GM18520 (cell line): ENCODE results near the gene GAS7.
"Not testable (repeated sequence)": the region's sequence is repeated elsewhere in the genome, so short reads cannot be mapped to it uniquely, and the experiment has no call there.

Experiments used
- ATAC-seq: cut with Tn5 transposase; IDR thresholded peaks from one replicate; pipeline ENCODE4 v1.9.1; 2021; ENCODE audit not compliant: unreplicated experiment

GAS7 gene

DNA sequence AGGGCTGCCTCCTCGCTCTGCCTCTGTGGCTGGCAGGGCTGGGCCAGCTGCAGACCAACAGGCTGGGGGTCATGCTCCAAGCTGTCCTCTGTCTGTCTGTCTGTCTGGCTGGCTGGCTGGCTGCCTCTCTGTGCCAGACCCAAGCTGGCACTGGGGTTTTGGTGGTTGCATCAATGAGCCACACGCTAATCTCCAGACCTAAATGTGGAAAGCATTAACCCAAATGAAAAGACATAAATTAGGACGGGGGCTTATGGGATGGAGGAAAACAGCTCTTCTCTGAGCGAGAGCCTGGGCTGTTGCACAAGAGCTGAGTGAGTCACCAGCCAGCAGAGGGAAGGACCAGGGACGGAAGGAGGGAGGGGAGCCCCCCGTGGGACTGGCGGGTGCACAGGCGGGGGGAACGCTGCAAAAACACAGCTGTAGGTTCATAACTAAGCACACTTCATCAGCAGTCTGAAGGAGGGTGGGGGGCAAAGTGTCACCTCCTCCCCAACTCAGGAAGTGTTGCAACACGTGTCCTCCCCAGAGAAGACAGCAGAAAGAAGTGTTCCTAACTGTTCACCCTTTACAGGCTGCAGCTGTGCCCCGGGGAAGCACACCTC is 83.4 kb downstream of the GAS7 start:
- ATAC-seq: no peak

GRCh38 chr17:10112962-10113361 is 85.4 kb downstream of the GAS7 start:
- ATAC-seq: no peak

DNA sequence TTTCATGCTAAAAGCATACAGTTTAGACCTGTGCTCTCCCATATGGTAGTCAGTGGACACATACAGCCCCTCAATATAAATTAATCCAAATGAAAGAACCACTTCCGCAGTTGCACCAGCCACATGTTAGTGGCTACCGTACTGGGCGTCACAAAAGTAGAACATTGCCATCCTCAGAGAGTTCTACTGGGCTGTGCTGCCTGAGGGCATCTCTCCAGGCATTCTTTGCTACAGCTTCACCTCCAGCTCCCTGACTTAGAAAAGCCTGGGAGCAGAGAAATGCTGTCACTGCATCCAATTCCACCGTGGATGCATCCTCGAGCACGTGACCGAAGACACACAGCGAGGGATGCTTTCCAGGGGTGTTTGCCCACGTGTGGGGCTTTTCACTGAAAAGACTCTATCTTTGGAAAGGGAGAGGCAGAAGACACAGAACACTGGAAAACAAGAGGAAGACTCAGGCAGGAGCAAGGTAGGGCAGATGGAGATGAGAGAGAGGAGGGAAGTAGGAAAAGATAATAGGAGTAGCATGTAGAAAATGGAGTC is 86.4 kb downstream of the GAS7 start:
- no peak for ATAC-seq

DNA sequence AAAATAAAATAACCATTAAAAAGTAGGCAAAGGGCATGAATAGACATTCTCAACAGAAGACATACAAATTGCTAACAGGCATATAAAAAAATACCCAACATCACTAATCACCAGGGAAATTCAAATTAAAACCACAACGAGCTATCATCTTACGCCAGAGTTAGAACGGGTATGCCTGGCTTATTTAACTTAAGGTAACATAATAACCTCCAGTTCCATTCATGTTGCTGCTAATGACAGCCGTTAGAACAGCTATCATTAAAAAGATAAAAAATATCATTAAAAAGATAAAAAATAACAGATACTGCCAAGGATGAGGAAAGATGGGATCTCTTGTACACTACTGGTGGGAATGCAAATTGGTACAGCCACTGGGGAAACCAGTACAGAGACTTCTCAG is 89.3 kb downstream of the GAS7 start:
- ATAC-seq: no peak

DNA sequence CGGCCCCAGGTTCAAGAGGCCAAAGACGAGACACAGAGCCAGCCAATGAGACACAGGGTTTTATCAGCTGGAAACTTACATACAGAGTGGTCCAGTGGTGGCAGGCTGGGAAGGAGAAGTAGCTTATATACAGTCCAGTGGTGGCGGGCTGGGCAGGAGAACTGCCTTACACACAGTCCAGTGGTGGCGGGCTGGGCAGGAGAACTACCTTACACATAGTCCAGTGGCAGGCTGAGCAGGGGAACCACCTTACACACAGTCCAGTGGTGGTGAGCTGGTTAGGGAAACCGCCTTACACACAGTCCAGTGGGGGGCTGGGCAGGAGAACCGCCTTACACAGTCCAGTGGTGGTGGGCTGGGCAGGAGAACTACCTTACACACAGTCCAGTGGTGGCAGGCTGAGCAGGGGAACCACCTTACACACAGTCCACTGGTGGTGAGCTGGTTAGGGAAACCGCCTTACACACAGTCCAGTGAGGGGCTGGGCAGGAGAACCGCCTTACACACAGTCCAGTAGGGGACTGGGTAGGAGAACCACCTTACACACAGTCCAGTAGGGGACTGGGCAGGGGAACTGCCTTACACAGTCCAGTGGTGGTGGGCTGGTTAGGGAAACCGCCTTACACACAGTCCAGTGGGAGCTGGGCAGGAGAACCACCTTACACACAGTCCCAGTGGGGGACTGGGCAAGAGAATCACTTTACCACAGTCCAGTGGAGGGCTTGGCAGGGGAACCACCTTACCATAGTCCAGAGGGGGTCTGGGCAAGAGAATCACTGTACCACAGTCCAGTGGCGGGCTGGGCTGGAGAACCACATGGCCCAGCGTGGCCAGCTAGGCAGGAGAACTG is 90.9 kb downstream of the GAS7 start:
- ATAC-seq: no peak

DNA sequence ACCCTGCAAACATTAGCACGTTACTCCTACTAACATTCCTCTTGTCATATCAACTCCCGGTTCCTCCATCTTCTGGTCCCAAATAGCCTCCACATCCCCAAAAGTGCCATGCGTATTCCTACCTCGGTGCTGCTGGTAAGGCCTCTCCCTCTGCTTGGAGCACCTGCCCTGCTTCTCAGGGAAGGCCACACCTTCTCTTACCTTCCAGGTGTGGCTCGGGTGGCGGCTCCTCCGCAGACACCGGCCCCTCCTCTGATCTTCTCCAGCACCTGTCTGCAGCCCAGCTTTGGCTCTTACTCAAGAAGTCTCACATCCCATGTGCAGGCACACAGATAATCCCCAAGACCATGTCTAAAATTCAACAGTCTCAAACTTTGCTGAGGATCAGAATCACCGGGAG is 92.3 kb downstream of the GAS7 start:
- no peak for ATAC-seq

GRCh38 chr17:10105513-10106001 is 92.8 kb downstream of the GAS7 start:
- no peak for ATAC-seq

DNA sequence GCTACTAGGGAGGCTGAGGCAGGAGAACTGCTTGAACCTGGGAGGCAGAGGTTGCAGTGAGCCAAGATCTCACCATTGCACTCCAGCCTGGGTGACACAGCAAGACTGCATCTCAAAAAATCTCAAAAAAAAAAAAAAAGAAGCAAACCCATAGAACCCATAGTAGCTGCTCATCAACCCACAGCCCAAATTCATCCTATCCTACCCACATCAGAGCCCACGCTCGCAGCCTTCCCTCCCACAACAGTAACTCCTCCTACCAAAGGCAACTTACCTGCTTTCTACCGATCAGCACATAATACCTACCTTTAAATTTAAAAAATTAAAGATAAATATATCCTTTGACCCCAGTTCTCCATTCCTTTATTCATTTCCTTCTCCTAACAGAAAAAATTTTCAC is 94.7 kb downstream of the GAS7 start:
- ATAC-seq: no peak

- ATAC-seq: no peak
These were observed 95.6 kb downstream of the GAS7 start for GRCh38 chr17:10102817-10103216.

- ATAC-seq: no peak
These were observed 99.3 kb downstream of the GAS7 start for GRCh38 chr17:10099051-10099571.

GRCh38 chr17:10096596-10096995 is 101.8 kb downstream of the GAS7 start:
- ATAC-seq: no peak

DNA sequence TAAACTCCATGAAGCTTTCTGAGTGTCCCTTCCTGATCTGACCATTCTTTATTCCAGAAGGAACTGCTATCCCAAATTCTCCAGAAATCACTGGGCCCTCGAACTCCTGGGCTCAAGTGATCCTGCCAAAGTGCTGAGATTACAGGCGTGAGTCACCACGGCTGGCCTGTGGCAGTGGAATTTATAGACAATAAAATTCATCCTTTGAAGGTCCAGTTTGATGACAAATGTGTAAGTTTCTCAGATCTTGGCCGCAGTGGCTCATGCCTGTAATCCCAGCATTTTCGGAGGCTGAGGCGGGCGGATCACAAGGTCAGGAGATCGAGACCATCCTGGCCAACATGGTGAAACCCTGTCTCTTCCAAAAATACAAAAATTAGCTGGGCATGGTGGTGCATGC is 103.1 kb downstream of the GAS7 start:
- ATAC-seq: not testable (repeated sequence)

DNA sequence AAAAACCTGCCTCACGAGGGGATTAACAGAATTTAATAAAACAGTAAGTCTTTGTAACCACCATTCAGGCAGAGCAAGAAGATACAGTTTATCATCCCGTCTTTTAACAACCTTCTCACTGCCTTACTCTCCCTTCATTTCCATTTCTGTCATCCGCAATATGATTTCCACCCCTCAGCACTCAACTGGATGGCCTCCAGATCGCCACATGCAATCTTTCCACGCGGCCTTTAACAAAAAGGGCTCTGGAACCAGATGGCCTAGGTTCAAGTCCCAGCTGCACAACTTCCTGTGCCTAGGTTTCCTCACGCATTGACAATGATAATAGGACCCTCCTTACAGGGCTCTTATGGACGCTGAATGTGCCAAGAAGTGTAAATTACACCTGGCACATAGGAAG is 103.6 kb downstream of the GAS7 start:
- no peak for ATAC-seq

DNA sequence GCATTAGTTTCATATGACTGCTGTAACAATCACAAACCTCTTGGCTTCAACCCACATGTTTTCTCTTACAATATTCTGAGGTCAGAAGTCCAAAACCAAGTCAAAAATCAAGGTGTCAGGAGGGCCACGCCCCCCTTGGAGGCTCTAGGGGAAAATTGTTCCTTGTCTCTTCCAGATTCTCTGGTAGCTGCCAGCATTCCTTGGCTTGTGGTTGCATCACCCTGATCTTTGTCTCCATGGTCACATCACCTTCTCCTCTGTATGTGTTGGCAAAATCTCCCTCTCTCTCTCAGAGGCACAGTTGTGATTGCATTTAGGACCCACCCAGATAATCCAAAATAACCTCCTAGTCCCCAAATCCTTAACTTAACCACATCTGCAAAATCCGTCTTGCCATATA is 105.8 kb downstream of the GAS7 start:
- no peak for ATAC-seq

GRCh38 chr17:10091046-10091445 is 107.4 kb downstream of the GAS7 start:
- ATAC-seq: no peak

GRCh38 chr17:10089196-10089804 is 109.1 kb downstream of the GAS7 start:
- no peak for ATAC-seq

DNA sequence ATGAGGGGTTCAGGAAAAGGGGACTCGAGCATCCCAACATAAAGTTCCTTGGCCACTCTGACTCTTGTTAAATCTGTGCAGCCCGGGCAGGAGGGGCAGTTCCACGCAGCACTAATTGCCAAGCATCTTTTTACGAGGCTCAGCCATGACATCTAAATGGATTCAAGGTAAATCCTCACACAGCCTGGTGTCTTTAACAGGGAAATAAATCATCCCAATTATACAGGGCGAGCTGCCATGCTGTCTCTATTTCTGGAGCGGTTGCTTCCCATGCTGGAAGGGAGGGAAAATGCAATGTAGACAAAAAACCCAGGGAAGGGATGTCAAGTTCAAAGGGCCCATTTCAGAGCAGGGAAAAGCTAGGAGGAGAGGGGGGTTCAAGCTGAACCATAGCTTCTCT is 110.0 kb downstream of the GAS7 start:
- ATAC-seq: no peak

DNA sequence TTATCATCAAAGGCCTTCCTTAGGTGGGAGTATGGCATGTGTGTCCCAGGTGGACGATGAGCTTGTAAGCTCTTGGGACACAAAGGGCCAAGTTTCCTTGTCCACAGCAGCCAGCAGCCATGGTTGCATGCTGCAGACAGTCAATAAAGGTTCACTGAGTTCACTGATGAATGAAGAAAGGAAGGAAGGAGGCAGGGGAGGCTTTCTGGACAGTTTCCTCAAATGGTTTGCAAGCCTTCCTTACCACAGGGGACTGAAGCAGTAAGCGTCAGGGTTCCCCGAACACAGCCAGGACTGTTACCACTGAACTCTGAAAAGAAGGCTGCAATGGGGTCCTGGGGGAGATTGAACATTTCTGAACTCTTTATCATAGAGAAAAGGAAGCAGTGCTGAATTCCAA is 111.1 kb downstream of the GAS7 start:
- ATAC-seq: no peak

DNA sequence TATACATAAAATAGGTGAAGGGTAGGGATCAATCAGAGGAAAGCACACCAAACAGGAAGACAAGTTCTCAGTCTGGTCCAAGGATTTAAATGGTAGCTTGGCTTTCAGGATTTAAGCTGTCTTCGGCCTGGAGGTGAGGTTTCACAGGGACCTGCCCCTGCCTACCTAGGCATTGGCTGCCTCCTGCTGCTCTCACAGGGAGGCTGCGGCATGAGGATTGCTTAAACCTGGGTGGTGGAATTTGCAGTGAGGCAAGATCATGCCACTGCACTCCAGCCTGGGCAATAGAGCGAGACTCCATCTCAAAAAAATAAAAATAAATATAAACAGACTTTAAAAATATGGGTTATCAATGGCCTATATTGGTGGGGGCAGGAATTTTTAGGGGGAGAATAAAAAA is 114.5 kb downstream of the GAS7 start:
- no peak for ATAC-seq

GRCh38 chr17:10082795-10083194 is 115.6 kb downstream of the GAS7 start:
- no peak for ATAC-seq

DNA sequence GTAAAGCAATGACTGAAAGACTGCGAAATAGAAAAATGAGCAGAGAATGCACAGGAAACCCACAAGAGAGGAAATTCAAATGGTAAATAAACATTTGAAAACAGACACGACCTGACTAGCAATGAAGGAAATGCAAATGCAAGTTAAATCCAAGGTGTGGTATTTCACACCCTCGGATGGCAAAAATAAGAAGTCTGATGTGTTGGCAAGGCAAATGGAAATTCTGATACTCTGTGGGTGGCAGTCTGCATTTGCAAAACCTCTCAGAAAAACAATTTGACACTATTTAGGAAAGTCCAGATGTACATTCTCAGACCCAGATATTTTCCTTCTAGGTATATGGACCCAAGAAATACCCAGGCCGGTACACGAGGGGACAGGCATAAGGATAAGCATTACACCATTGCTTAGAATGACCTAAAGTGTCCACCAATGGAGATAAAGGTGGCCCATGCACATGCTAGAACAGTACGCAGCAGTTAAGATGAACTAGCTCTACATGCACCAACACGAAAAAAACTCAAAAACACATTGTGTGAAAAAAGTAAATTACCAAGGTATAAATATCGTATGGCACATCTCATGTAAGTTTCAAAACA is 116.7 kb downstream of the GAS7 start:
- ATAC-seq: no peak
